NB4 (cell line): Measurements from ENCODE around the gene AURKA.

Experiments used
- DNase-seq: peaks from one replicate; pipeline ENCODE4 v3.0.0; 2010; ENCODE audit warnings: low read depth
- H3K4me3 ChIP-seq: one replicate; pipeline ENCODE4 v1.5.1; 2011; ENCODE audit warnings: mild to moderate bottlenecking, low read depth, low read length, moderate library complexity
- MYC ChIP-seq: IDR thresholded peaks from 2 replicates; pipeline ENCODE4 v1.6.1; 2011; ENCODE audit warnings: low read depth, low read length
- POLR2A ChIP-seq: IDR thresholded peaks from 2 replicates; pipeline ENCODE4 v1.6.1; 2011; ENCODE audit warnings: mild to moderate bottlenecking; ENCODE audit not compliant: insufficient read length; ENCODE audit errors: extremely low read depth
- TF ChIP-seq, protein P1 (sequence below): IDR thresholded peaks from one replicate; pipeline ENCODE4 v1.5.1; 2012; ENCODE audit warnings: low read depth, low read length
- TF ChIP-seq, protein P2 (sequence below): IDR thresholded peaks from 2 replicates; pipeline ENCODE4 v1.6.1; 2011; ENCODE audit warnings: low read depth, low read length

AURKA gene

DNA sequence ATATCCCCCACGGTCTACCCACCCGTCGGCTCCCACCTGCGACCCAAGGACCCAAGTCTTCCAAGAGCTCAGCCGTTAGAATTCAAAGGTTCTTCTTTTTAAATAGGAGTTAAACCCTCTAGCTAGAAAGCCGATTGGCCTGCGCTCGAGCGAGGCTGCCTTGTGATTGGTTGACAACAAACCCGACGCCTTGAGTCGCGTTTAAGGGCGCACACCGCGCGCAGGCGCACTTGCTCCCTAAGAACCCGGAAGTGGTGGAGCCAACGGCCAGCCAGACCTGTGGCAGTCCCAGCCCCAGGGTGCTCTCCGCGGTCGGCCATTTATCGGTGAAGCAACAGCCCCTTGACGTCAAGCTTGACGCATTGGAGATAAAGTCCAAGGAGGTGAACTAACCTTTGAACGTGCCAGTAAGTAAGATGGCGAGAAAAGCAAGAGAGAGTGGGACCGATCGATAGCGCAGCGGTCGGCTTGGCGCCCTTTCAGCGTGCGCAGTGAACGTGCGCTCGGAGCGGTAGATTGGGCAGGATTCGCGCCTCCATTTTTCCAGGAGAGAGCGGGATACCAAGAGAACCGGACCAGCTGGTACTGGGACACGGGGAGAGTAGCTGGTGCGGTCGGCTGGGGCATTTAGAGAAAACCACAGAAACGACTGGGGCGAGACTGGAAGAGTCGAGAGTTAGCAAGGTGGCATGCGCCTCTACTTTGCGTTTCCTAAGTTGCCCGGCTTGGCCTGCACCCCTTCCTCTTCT, at the start of gene AURKA, which contains the start of gene CSTF1:
Gene AURKA (minus strand): TSS at position 84 of the 749 bp plus-strand sequence. CDS start 4,018 bp downstream, outside the sequence.
Gene CSTF1 (plus strand): TSS at position 514 of the 749 bp plus-strand sequence. CDS start 2,908 bp downstream, outside the sequence.
- DNase-seq: peak; percentile 100
- TF ChIP-seq, protein P1, sequence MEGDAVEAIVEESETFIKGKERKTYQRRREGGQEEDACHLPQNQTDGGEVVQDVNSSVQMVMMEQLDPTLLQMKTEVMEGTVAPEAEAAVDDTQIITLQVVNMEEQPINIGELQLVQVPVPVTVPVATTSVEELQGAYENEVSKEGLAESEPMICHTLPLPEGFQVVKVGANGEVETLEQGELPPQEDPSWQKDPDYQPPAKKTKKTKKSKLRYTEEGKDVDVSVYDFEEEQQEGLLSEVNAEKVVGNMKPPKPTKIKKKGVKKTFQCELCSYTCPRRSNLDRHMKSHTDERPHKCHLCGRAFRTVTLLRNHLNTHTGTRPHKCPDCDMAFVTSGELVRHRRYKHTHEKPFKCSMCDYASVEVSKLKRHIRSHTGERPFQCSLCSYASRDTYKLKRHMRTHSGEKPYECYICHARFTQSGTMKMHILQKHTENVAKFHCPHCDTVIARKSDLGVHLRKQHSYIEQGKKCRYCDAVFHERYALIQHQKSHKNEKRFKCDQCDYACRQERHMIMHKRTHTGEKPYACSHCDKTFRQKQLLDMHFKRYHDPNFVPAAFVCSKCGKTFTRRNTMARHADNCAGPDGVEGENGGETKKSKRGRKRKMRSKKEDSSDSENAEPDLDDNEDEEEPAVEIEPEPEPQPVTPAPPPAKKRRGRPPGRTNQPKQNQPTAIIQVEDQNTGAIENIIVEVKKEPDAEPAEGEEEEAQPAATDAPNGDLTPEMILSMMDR: no peak
- TF ChIP-seq MYC (peak; percentile 96), POLR2A (peak; percentile 79)
- TF ChIP-seq, protein P2, sequence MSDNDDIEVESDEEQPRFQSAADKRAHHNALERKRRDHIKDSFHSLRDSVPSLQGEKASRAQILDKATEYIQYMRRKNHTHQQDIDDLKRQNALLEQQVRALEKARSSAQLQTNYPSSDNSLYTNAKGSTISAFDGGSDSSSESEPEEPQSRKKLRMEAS: peak; percentile 88
- peak within 1 kb of the TSS; percentile 97 for H3K4me3 ChIP-seq

DNA sequence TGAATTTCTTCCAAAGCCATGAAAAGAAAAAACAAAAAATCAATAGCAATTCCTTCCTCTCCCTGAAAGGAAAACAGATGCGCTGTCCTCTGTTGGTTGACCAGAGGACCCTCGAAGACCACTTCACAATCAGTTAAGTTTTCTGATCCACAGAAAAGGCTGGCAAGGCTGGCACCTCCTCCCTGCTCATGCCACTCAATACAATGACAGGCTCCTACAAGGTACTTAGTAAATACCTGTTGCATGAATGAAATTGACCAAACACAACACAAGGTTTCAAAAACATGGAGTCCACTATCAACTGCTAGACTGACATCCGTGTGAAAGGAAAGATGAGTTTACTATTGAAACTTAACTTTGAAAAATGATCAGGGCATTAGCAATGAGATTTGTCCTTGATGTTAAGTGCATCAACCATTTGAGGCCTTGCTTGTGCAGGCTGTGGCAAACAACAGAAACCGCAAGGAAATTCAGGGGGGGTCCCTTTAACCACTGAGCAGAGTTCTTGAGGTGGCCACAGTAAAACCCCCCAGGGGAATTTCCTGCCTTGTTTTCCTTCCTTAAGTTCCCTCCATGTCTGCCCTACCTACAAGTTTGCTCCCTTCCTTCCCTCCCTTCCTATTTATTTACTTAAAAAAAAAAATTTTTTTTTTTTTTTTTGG, 48.5 kb upstream of the AURKA start:
- no peak overlapping the region for H3K4me3 ChIP-seq
- DNase-seq: peak; percentile 83
- TF ChIP-seq, protein P2: no peak
- TF ChIP-seq POLR2A (no peak), MYC (no peak)
- TF ChIP-seq, protein P1: no peak

DNA sequence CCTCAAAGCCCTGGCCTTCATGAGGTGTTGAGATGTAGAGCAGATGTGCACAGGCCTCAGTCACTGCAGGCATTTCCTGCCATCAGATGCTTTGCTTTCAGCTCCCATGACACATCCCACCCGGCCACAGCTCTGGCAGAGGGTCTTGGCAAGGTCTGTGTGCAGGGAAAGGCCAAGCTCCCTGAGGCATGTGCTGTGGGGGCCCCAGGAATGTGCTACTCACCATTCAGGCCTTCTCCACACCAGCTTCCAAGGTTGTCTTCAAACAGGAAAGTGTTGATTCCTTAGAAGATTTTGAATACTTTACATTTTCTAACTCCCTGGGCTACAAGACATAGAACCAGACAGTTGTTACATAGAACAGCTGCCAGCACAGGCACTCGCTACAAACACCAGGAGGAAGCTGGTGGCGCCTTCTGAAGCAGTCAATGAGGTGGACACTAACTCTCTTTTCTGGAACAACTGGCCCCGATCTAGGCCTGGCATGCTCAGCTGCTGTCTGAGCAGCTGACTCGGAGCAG, 47.8 kb upstream of the AURKA start:
- peak; percentile 36 for DNase-seq
- H3K4me3 ChIP-seq: no peak overlapping the region
- TF ChIP-seq, protein P1: no peak
- TF ChIP-seq, protein P2: no peak
- TF ChIP-seq MYC (no peak), POLR2A (no peak)

DNA sequence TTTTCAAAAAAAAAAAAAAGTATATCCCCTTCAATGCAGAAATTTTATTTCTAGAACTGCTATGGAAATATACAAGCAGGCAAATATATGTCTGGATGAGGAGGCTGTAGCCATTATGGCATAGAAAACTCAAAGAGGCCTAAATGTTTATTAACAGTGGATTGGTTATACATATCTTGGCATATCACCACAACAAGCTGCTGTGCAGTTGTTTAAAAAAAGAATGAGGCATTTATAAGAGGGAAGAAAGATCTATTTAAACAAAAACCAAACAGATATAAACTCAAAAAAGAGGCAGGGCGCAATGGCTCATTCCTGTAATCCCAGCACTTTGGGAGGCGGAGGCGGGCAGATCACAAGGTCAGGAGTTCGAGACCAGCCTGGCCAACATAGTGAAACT, 46.3 kb upstream of the AURKA start:
- TF ChIP-seq, protein P2: no peak
- TF ChIP-seq MYC (no peak), POLR2A (no peak)
- TF ChIP-seq, protein P1: no peak
- DNase-seq: no peak
- no peak overlapping the region for H3K4me3 ChIP-seq

DNA sequence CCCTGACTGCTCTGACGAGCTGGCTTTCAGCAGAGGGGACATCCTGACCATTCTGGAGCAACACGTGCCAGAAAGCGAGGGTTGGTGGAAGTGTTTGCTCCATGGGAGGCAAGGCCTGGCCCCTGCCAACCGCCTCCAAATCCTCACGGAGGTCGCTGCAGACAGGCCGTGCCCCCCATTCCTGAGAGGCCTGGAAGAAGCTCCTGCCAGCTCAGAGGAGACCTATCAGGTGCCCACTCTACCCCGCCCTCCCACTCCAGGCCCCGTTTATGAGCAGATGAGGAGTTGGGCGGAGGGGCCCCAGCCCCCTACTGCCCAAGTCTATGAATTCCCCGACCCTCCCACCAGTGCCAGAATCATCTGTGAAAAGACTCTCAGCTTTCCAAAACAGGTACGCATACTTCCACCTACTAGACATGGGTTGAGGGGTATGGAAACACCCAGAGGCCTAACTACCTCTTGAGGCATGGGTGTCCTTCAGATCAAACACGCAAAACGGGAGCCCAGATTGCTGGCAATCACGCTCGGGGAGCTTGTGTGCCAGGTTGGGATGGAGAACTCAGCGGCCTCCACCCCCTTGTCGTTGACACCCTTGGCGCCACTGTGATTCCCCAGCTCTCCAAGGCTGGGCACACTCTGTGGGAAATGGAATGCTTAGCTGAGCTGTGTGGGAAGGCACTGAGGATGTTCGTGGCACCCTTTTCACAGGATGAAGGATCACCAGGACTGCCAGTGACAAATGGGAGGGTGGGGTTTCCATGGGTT, 45.4 kb upstream of the AURKA start:
- H3K4me3 ChIP-seq: no peak overlapping the region
- no peak for DNase-seq
- TF ChIP-seq, protein P2: no peak
- no peak for TF ChIP-seq MYC
- TF ChIP-seq POLR2A: no peak
- TF ChIP-seq, protein P1: no peak
